OCI-LY7 (cell line): ENCODE results near the gene DDX42.

Experiments
- CTCF ChIP-seq: fragments of 200-600 bp; sonication (generic); conservative IDR thresholded peaks from 2 replicates; pipeline ENCODE4 v1.5.1; 2014; ENCODE audit warnings: mild to moderate bottlenecking, antibody characterized with exemption, low read length, moderate library complexity, mixed read lengths
- EZH2phosphoT487 ChIP-seq: fragments of 200-600 bp; sonication (generic); IDR thresholded peaks from 2 replicates; pipeline ENCODE4 v1.6.1; 2018; ENCODE audit warnings: low read depth, borderline replicate concordance, mild to moderate bottlenecking, mixed run types, antibody characterized with exemption, low read length, moderate library complexity, mixed read lengths

- TF ChIP-seq CTCF (no peak), EZH2phosphoT487 (no peak)
Observed at GRCh38 chr17:63823659-63824331, 49.8 kb downstream of the DDX42 start.
